Chondrocyte (in vitro differentiated cells): ENCODE results near the gene SIRT7. TPM values are rescaled to one million over a fixed set of nuclear protein-coding genes. Genes with fewer than 3 reads are reported as not detected.
A peak's percentile ranks its signal among the peaks of the same experiment; 100 is the strongest.

Experiments
- DNase-seq: peaks from one replicate; pipeline ENCODE4 v3.0.0; 2021; ENCODE audit warnings: mixed read lengths, low spot score
- H3K27ac Mint-ChIP-seq: one replicate; pipeline ENCODE4 v1.8.0; 2021; ENCODE audit warnings: mild to moderate bottlenecking, moderate library complexity, mixed read lengths; ENCODE audit not compliant: unreplicated experiment
- H3K27me3 Mint-ChIP-seq: 2 replicates; pipeline ENCODE4 v1.8.0; 2021; ENCODE audit warnings: low read depth, mixed read lengths
- H3K36me3 Mint-ChIP-seq: 2 replicates; pipeline ENCODE4 v1.8.0; 2021; ENCODE audit warnings: low read depth, mixed read lengths
- H3K4me1 Mint-ChIP-seq: 2 replicates; pipeline ENCODE4 v1.8.0; 2021; ENCODE audit warnings: low read depth, mild to moderate bottlenecking, mixed read lengths
- H3K4me3 Mint-ChIP-seq: one replicate; pipeline ENCODE4 v1.8.0; 2021; ENCODE audit warnings: mild to moderate bottlenecking, moderate library complexity, mixed read lengths; ENCODE audit not compliant: unreplicated experiment
- H3K9me3 Mint-ChIP-seq: 2 replicates; pipeline ENCODE4 v1.8.0; 2021; ENCODE audit warnings: low read depth, mixed read lengths
- CTCF ChIP-seq: fragments of 200-600 bp; sonication (generic); IDR thresholded peaks from 2 replicates; pipeline ENCODE4 v1.5.0; 2021; ENCODE audit warnings: antibody characterized with exemption, mild to moderate bottlenecking, moderate library complexity
- total RNA-seq: library from RNA; stranded (reverse); gene quantifications from 3 replicates; pipeline ENCODE4 v1.2.1, GENCODE V29; 2021

SIRT7 gene
- total RNA-seq, 1 donor from 2014 or later = 15.8 TPM

- Mint-ChIP-seq H3K27ac (peak overlapping the region; percentile 17), H3K9me3 (no peaks in the 10 kb centered on the region), H3K36me3 (peaks cover 10% of the 10 kb centered on the region), H3K4me1 (peaks cover 24% of the 10 kb centered on the region), H3K4me3 (no peak overlapping the region), H3K27me3 (no peaks in the 10 kb centered on the region)
- peak; percentile 68 for DNase-seq
- TF ChIP-seq CTCF = no peak
Measured at GRCh38 chr17:81931557-81932332, 13.8 kb upstream of the SIRT7 start.

GRCh38 chr17:81931189-81931556 lies 13.2 kb upstream of the SIRT7 start:
- Mint-ChIP-seq H3K27me3 (no peaks in the 10 kb centered on the region), H3K36me3 (peaks cover 10% of the 10 kb centered on the region), H3K4me3 (no peak overlapping the region), H3K4me1 (peaks cover 26% of the 10 kb centered on the region), H3K27ac (peak overlapping the region; percentile 20), H3K9me3 (no peaks in the 10 kb centered on the region)
- TF ChIP-seq CTCF = no peak
- peak; percentile 90 for DNase-seq

GRCh38 chr17:81930142-81931125 lies 12.5 kb upstream of the SIRT7 start:
- H3K27me3 Mint-ChIP-seq = no peaks in the 10 kb centered on the region
- no peak overlapping the region for H3K4me3 Mint-ChIP-seq
- DNase-seq = no peak
- peaks cover 26% of the 10 kb centered on the region for H3K4me1 Mint-ChIP-seq
- H3K9me3 Mint-ChIP-seq = no peaks in the 10 kb centered on the region
- no peak for TF ChIP-seq CTCF
- H3K36me3 Mint-ChIP-seq = peaks cover 8% of the 10 kb centered on the region
- H3K27ac Mint-ChIP-seq = peak overlapping the region; percentile 20

DNA sequence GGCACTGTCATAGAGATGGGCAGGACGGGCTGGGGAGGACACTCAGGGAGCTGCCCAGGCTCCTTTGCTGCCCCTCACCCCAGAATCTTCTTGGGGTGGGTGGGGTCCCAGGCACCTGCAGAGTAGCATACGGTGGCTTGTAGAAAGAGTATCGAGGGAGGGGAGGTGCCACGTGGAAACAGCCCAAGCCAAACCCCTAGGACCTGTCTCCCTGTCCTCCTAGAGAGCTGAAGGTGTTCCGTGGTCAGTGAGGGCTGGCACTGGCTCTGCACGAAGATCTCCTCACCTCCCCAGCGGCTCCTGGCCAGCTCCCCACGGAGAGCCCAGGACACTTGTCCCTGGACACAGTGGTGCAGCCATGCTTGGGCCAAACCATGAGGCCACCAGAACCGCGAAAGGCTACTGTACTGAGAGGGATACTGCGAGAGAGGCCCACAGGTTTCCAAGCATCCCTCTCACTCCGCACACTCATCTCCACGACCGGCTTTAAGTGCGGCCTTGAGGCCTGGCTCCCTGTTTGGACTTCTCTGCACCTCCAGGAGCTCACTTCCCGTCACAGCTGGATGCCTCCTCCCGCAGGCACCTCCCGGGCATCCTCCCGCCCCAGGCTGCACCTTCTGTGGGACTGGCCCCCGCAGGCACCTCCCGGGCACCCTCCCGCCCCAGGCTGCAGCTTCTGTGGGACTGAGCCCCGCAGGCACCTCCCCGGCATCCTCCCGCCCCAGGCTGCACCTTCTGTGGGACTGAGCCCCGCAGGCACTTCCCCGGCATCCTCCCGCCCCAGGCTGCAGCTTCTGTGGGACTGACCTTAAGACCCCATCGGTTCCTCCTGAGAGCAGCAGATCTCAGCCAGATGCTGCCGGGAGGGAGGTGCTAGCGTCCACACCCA lies 11.5 kb upstream of the SIRT7 start:
- no peaks in the 10 kb centered on the region for H3K9me3 Mint-ChIP-seq
- DNase-seq = no peak
- H3K27me3 Mint-ChIP-seq = no peaks in the 10 kb centered on the region
- no peak for TF ChIP-seq CTCF
- H3K36me3 Mint-ChIP-seq = peaks cover 8% of the 10 kb centered on the region
- peak overlapping the region; percentile 53 for H3K4me3 Mint-ChIP-seq
- H3K27ac Mint-ChIP-seq = peak overlapping the region; percentile 22
- peaks cover 25% of the 10 kb centered on the region for H3K4me1 Mint-ChIP-seq
